GM18508 (cell line): ENCODE results near the gene FEV.

Experiments
- ATAC-seq: cut with Tn5 transposase; IDR thresholded peaks from one replicate; pipeline ENCODE4 v1.9.1; 2021; ENCODE audit warnings: moderate number of reproducible peaks; ENCODE audit not compliant: insufficient read depth, unreplicated experiment

The FEV gene

GRCh38 chr2:218985021-218985324 is at the start of gene FEV:
FEV (minus strand) TSS chr2:218985184; CDS start chr2:218985075, 109 bp downstream.
- ATAC-seq = no peak

GRCh38 chr2:219032051-219032745 is 47.2 kb upstream of the FEV start:
- no peak for ATAC-seq

DNA sequence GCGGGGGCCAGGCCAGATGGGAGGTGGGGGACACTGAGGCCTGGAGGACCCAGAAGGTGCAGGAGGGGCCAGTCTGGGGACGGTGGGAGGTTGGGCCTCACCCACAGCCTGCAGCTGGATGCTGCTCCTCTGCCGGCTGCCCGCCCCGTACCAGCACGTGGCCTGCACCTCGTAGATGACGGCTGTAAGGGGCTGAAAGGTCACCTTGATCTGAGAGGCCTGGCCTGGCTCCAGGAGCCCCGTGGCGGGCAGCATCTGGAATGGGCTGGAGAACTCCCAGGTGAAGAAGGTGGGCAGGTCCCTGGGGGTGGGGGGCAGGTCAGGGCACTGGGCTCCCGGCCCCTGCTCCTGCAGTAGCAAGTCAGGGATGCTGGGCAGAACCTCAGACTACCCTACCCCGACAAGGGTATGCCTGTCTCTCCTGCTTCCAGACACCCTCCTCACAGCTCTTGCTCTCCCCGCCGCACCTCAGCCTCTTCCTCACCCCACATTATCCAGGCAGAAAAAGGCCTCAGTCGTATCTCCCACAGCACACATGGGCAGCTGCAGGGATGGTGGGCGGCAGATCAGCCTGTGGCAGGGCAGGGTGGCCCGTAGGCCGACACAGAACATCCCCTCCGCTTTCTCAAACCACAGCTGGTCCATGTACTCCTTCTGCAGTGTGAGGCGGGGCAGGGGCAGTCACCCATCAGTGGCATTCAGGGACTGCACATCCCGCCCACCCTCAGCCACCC is 46.2 kb upstream of the FEV start:
- no peak for ATAC-seq

GRCh38 chr2:219030177-219030940 is 45.4 kb upstream of the FEV start:
- no peak for ATAC-seq

- no peak for ATAC-seq
Observed at GRCh38 chr2:219029829-219030165, 44.8 kb upstream of the FEV start.

DNA sequence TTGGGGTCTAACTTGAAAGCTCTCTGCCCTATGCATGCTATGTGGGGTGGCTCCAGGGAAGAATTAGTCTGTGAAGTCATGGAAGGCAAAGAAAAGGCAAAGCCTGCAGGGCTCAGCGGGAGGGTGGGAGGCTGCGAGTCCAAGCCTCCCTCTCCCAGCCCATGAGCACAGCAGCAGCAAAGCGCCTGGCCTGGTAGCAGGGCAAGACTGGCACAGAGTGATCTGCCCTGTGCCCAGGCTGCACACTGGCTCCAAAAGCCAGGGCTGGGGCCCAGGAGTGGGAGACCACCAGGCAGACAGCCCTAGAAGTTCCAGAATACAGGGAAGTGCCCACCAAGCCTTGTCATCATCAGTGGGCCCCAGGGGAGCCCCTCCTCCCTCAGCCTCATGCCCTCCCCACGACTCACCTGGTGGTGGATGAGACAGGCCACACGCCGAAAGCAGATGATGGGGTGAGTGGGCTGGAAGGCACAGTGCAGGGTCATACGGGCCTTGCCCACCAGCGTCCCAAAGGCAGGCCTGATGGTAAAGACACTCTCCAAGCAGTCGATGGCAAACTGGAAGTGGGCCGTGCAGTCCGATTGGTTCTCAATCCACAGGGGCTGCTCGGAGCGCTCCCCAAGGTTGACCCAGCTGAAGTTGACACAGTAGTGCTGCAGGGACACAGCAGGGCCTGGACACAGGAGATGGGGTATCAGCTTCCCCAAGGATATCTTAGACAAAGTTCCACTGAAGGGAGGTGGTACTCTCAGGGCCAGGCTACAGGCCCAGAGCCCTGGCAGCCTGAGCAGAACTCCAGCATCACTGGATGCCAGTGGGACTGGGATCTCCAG is 44.2 kb upstream of the FEV start:
- no peak for ATAC-seq

DNA sequence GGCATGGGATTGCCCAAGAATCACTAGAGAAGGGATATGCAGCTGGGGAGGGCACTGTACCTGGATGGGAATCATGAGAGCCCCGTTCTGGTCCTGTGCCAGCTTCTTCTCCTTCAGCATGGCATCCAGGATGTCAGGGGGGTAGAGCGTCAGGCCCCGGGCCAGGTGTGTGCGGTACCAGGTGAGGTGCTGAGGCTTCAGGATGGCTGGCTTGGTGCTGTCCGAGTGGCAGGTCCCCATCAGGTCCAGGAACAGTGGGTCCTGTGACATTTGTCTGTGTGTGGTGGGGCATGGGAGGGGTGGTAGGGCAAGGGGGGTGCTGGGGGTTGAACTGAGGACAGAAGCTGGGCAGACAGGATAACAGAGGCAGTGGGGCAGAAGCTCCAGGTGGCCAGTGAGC is 43.2 kb upstream of the FEV start:
- ATAC-seq = no peak

- no peak for ATAC-seq
Observed at GRCh38 chr2:219027511-219028055, 42.6 kb upstream of the FEV start.

- ATAC-seq = no peak
Observed at GRCh38 chr2:219026946-219027345, 42.0 kb upstream of the FEV start.

- no peak for ATAC-seq
Observed at GRCh38 chr2:219025637-219026585, 40.9 kb upstream of the FEV start.

DNA sequence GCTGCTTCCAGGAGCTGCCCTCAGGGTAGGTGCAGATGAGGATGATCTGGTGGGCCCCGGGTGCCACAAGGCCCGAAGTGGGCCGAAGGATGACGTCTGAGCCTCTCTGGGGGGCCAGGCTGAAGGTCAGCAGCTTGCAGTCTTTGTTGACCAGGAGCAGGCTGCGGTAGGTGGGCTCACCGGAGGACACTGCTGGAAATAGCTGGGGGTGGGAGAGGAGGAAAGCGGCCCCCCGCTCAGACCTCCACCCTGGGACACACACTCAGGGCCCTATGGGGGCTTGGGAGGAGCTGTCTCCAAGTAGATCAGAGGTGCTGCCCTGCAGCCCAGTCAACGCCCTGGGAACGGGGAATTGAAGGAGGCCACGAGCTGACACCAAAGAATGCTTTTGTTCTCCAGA is 39.1 kb upstream of the FEV start:
- ATAC-seq = no peak

DNA sequence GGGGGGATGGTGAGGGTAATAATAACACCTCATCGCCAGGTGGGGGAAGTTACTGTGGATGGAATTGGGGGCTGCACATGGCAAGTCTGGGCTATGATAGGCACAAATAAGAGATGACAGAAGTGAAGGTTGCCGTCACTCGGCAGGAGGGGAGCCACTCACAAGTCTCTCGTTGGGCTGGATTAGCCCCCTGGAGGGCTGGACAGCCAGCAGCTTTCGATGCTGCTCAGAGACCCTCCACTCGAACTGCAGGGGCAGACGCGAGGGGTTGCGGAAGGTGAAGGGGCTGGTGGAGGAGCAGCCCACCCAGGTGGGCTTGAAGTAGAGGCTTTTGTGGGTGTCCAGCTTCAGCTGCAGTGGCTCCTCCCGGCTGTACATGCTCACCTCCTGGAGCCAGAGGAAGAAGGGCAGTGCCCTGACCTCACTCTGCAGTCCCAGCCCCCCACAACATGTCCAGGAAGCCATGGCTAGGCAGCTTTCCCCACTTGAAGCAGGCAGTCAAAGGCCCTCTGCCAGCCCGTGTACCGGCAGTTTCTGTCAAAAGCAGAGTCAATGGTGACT is 38.1 kb upstream of the FEV start:
- ATAC-seq = no peak

DNA sequence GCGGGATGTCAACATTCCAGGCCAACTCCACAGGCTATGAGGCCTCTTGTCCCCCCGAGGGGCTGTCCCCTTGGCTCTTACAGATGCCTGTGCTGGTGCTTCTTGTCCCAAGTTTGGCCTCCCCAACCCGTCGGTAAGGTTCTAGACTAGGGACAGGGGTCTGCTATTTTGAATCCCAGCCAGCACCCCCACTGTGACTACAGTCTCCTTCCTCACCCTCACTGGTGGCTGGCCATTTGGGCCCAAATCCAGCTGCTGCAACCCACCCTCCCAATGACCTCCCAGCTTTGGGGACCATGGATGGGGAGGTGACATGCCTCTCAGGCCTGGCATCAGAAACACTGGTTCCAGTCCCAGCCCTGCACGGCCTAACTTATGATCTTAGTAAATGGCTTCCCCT is 37.6 kb upstream of the FEV start:
- no peak for ATAC-seq

- ATAC-seq = no peak
Observed at GRCh38 chr2:219022041-219022440, 37.1 kb upstream of the FEV start.

DNA sequence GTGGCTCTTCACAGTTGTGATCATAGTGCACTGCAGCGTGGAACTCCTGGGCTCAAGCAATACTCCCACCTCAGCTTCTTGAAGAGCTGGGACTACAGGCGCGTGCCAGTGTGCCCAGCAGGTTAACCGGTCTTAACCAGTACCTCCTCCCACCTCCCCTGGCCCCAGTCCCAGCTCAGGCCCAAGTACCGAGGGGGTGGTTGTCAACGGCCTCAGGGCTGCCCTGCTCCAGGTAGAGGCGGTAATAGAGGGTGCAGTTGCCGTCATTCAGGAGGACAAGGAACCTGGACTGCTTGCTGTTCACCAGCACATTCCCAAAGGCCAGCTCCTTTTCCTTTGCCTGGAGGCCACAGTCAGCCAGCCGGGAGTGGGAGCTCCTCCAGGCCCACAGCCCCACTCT is 36.6 kb upstream of the FEV start:
- no peak for ATAC-seq

DNA sequence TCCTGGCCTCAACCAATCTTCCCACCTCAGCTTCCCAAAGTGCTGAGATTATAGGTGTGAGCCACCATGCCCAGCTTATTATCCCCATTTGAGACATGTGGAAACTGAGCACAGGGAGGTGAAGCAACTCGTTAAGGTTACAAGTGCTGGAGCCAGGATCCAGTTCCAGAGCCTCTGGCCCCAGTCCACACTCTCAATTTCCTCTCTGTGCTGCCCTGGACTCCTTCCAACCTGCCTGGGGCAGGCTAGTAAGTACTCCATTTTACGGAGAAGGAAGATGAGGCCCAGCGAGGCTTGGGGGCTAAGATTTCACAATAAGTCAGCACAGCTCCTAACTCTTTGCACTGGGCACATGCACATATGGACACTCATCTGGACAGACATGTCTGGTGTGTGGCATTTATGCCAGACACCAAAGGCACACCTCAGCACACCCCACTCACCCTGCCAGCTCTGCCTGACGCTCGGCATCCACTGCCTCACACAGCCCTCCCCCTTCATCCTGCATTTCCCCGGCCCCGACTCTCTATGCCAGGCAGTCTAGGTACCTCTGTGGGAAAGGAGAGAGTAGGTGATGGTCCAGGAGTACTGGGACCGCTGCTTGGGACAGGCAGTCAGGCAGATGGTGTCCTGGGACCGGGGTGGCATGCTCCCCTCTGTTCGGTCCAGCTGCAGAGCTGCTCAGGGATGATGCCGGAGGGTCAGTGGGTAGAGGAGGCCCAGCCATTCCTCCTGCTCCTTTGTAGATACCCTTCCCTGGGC is 35.8 kb upstream of the FEV start:
- ATAC-seq = no peak

DNA sequence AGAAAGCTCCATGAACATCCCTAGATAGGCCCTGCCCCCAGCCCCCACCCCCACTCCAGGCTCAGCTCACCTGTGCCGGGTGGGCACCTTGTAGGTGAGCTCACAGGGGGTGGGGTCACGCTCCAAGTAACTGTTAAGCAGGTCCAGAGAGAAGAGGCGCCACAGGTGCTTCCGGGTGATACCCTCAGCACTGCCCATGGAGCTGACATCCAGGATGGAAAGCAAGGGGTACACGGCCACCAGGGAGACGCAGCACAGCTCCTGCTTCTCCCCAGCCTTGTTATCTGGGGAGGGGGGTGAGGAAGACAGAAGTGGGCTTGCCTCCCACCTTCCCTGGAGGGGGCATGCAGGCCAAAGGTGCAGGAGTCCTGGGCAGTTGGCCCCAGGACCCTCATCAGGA is 34.5 kb upstream of the FEV start:
- no peak for ATAC-seq

- no peak for ATAC-seq
Observed at GRCh38 chr2:219018726-219019125, 33.7 kb upstream of the FEV start.
